Measurements from ENCODE around the gene STRIP2. TPM values are rescaled to one million over a fixed set of nuclear protein-coding genes. Genes with fewer than 3 reads are reported as not detected.
"Not testable (repeated sequence)": the region's sequence is repeated elsewhere in the genome, so short reads cannot be mapped to it uniquely, and the experiment has no call there.

Gene STRIP2
- total RNA-seq, 1 donor from 2014 or later = 0.49 TPM

DNA sequence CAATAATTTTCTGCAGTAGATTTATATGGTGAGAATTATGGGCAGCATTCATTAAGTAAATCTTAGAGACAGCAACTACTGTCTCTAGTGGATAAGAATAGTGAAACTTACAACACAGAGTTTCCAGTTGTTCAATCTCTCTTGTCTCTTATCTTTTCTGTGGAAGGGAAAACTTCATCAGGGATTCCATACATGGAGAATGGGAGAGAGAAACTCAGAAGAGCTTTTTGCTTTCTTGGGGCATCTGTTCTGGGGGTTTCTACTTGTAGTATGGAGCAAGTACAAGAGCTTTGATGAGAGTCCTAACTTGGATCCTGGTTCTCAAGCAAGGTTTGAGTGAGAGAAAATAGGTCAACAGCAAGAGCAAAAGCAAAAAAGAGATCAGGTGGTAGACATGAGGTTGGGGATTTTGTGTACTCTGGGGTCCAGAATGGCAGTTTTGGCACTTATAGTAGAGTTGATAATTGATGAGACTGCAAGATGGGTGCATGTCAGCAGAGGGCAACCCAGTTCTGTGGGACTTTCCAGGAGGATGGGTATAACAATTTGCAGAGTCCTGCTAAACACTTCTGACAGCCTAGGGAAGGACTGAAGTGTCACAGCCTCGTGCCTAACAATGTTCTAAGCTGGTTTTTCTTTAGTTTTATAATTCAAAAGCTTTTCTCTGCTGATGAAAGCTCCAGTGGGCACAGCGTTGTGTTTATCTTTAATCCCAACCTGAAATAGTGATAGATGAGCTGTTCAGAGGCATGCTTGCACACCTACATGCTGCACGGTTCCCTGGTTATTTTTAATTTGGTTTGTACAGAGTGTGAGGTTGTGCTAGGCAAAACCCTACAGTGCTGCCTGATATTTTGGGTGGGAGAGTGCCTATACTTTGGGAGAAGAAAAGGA, 32.0 kb upstream of the STRIP2 start:
- no peaks in the 10 kb centered on the region for H3K27me3 ChIP-seq
- no peaks in the 10 kb centered on the region for H3K4me1 ChIP-seq
- H3K4me3 ChIP-seq = no peak overlapping the region
- H3K9me3 ChIP-seq = no peaks in the 10 kb centered on the region
- intact Hi-C loops (cut with DNase I) = no loop called here
- H3K36me3 ChIP-seq = peaks cover 0 to 7% of the 10 kb centered on the region in 2 donors
- TF ChIP-seq POLR2A (IDR thresholded peaks at IDR 0.05) (no peak), POLR2AphosphoS5 (IDR thresholded peaks at IDR 0.05; ENCODE audit: insufficient read depth in 1 of 2, low read depth in 1 of 2) (no peak)
- TF ChIP-seq, protein P1, sequence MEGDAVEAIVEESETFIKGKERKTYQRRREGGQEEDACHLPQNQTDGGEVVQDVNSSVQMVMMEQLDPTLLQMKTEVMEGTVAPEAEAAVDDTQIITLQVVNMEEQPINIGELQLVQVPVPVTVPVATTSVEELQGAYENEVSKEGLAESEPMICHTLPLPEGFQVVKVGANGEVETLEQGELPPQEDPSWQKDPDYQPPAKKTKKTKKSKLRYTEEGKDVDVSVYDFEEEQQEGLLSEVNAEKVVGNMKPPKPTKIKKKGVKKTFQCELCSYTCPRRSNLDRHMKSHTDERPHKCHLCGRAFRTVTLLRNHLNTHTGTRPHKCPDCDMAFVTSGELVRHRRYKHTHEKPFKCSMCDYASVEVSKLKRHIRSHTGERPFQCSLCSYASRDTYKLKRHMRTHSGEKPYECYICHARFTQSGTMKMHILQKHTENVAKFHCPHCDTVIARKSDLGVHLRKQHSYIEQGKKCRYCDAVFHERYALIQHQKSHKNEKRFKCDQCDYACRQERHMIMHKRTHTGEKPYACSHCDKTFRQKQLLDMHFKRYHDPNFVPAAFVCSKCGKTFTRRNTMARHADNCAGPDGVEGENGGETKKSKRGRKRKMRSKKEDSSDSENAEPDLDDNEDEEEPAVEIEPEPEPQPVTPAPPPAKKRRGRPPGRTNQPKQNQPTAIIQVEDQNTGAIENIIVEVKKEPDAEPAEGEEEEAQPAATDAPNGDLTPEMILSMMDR (IDR thresholded peaks at IDR 0.05) = no peak
- DNase-seq (ENCODE audit: extremely low spot score in 2 of 2) = no peak
- no peak overlapping the region for H3K27ac ChIP-seq

DNA sequence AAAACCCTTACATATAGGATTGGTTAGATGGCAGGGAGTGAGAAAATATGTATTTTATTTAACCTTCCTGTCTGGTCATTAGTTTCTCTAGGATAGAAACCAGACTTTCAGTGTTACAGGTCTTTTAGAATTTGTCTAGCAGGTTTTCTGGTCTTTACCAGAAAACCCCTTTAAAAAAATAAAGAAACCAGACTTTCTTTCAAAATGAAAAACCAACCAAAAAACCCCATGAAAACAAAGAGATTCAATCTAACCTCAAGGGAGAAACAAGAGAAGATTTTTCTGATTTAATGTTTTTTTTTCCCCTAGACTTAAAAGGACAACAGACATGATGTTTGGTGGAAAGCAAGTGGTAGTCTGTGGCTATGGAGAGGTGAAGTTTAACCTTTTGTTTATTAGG, 28.7 kb upstream of the STRIP2 start:
- no peak for DNase-seq (ENCODE audit: extremely low spot score in 2 of 2)
- no peaks in the 10 kb centered on the region for H3K4me1 ChIP-seq
- intact Hi-C loops (cut with DNase I) = no loop called here
- TF ChIP-seq POLR2A (IDR thresholded peaks at IDR 0.05) (no peak), POLR2AphosphoS5 (IDR thresholded peaks at IDR 0.05; ENCODE audit: insufficient read depth in 1 of 2, low read depth in 1 of 2) (no peak)
- TF ChIP-seq, protein P1 (IDR thresholded peaks at IDR 0.05) = no peak
- no peak overlapping the region for H3K27ac ChIP-seq
- no peak overlapping the region for H3K4me3 ChIP-seq
- peaks cover 0 to 7% of the 10 kb centered on the region in 2 donors for H3K36me3 ChIP-seq
- H3K9me3 ChIP-seq = no peaks in the 10 kb centered on the region
- H3K27me3 ChIP-seq = no peaks in the 10 kb centered on the region

DNA sequence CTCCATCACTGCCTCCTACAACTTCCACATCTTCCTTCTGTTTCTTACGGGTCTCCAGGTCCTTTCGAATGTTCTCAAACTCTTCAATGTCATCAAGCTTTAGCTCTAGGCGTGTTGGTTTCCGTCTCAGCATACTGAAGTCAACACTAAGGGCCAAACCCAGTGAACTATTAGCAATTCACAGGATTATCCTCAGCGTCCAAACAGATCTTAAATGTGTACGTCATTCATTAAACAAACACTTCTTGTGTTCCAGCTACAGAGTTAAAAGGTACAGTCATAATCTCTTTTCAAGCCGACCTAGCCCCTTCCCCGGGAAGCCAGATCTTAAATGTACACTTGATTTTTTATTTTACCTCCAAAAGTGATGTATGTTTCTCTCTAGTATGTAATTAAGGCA, 24.0 kb upstream of the STRIP2 start:
- DNase-seq (ENCODE audit: extremely low spot score in 2 of 2); H3K9me3 ChIP-seq; H3K27me3 ChIP-seq; H3K27ac ChIP-seq; H3K4me3 ChIP-seq; H3K4me1 ChIP-seq; intact Hi-C loops (cut with DNase I): not testable (repeated sequence)
- H3K36me3 ChIP-seq = peaks cover 0 to 17% of the 10 kb centered on the region in 2 donors

DNA sequence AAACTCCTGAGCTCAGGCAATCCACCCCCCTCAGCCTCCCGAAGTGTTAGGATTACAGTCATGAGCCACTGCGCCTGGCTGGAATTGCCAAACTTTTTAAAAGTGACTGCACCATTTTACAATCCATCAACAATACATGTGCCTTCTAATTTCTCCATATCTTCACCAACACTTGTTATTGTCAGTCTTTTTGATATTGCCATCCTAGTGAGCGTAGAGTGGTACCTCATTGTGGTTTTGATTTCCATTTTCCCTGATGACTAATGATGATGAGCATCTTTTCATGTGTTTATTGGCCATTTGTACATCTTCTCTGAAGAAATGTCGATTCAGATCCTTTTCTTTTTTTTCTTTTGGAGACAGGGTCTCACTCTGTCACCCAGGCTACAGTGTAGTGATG, 21.7 kb upstream of the STRIP2 start:
- no peak for DNase-seq (ENCODE audit: extremely low spot score in 2 of 2)
- intact Hi-C loops (cut with DNase I) = no loop called here

DNA sequence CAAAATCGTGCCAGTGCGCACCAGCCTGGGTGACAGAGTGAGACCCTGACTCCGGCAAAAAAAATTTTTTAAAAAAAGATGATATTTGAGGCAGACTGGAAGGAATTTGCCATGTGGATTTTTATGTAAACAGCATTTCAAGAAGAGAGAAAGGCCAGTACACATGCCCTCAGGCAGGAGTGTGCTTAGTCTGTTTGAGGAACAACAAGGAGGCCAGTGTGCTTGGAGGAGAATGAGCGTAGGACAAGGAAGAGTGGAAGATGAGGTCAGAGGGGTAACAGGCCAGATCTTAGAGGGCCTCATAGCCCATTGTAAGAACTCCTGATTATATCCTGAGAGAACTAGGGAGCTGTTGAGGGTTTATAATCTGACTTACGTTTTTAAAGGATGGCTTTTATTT, 17.2 kb upstream of the STRIP2 start:
- H3K27me3 ChIP-seq = no peaks in the 10 kb centered on the region
- intact Hi-C loops (cut with DNase I) = no loop called here
- no peaks in the 10 kb centered on the region for H3K9me3 ChIP-seq
- no peak overlapping the region for H3K27ac ChIP-seq
- peaks cover 0 to 16% of the 10 kb centered on the region in 2 donors for H3K36me3 ChIP-seq
- H3K4me3 ChIP-seq = no peak overlapping the region
- no peak for TF ChIP-seq POLR2AphosphoS5 (IDR thresholded peaks at IDR 0.05; ENCODE audit: insufficient read depth in 1 of 2, low read depth in 1 of 2)
- no peaks in the 10 kb centered on the region for H3K4me1 ChIP-seq
- no peak for DNase-seq (ENCODE audit: extremely low spot score in 2 of 2)

More for the DNA sequence above, 21.7 kb upstream of the STRIP2 start:
- Histone ChIP-seq H3K36me3 (peaks cover 0 to 16% of the 10 kb centered on the region in 2 donors), H3K9me3 (no peaks in the 10 kb centered on the region), H3K4me3 (no peak overlapping the region), H3K27me3 (no peaks in the 10 kb centered on the region), H3K4me1 (no peaks in the 10 kb centered on the region), H3K27ac (no peak overlapping the region)
- no peak for TF ChIP-seq POLR2A (IDR thresholded peaks at IDR 0.05)
- TF ChIP-seq POLR2AphosphoS5 (IDR thresholded peaks at IDR 0.05; ENCODE audit: insufficient read depth in 1 of 2, low read depth in 1 of 2) = no peak
- TF ChIP-seq, protein P1 (IDR thresholded peaks at IDR 0.05) = no peak

DNA sequence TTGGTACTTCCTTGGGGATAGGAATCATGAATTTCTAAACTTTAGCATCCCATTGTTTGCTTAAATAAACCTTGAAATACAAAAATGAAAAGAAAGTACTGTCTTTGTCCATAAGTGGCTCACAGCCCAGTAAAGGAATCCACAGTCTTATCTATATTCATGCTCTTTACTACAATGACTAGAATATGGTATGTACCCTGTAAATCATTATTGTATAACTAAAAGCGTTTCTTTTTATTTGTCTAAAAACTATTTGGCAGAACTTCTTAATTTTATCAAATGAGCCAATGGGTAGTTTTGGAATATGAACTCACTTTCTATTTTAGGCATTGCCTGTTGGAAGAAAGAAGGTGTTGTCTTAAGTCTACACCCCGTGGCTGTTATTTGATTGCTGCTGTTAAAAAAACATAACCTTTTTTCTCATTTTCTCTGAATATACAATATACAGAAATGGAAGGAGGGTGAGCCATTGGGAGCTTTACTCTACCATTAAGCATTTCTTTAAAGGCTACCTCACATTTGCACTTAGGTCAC, 12.4 kb upstream of the STRIP2 start:
- Histone ChIP-seq H3K4me3 (no peak overlapping the region), H3K36me3 (no peaks in the 10 kb centered on the region), H3K27me3 (no peaks in the 10 kb centered on the region), H3K4me1 (no peaks in the 10 kb centered on the region), H3K27ac (no peak overlapping the region), H3K9me3 (no peaks in the 10 kb centered on the region)
- DNase-seq (ENCODE audit: extremely low spot score in 2 of 2) = no peak
- intact Hi-C loops (cut with DNase I) = no loop called here
- TF ChIP-seq POLR2A (IDR thresholded peaks at IDR 0.05) = no peak
- TF ChIP-seq, protein P1 (IDR thresholded peaks at IDR 0.05) = no peak
- TF ChIP-seq POLR2AphosphoS5 (IDR thresholded peaks at IDR 0.05; ENCODE audit: insufficient read depth in 1 of 2, low read depth in 1 of 2) = no peak

Data from vagina (tissue), 2 donors.